Activated T-helper 1 cell treated with anti-CD3 and anti-CD28 coated beads, Interleukin-12 subunit alpha, Interleukin-12 subunit beta, Interleukin-2, Interleukin-4 antibody, amounts not matched to agents 30 ng/mL and 10 ng/mL and 1 ng/mL, durations not matched to agents 14 hours and 24 hours and 36 hours (primary cell): ENCODE results near the gene CCL20. TPM values are rescaled to one million over a fixed set of nuclear protein-coding genes. Genes with fewer than 3 reads are reported as not detected.

ENCODE experiments used
- DNase-seq: peaks from one replicate; pipeline ENCODE4 v3.0.0; 2021; ENCODE audit warnings: low spot score
- H3K27ac Mint-ChIP-seq: one replicate; pipeline ENCODE4 v1.8.0; 2021; ENCODE audit warnings: mild to moderate bottlenecking, mixed read lengths
- H3K27me3 Mint-ChIP-seq: one replicate; pipeline ENCODE4 v1.8.0; 2022; ENCODE audit warnings: mild to moderate bottlenecking, moderate library complexity, mixed read lengths; ENCODE audit not compliant: insufficient read depth
- H3K36me3 Mint-ChIP-seq: one replicate; pipeline ENCODE4 v1.8.0; 2021; ENCODE audit warnings: low read depth, mixed read lengths
- H3K4me1 Mint-ChIP-seq: one replicate; pipeline ENCODE4 v1.8.0; 2021; ENCODE audit warnings: low read depth, mixed read lengths
- H3K4me3 Mint-ChIP-seq: one replicate; pipeline ENCODE4 v1.8.0; 2021; ENCODE audit warnings: mild to moderate bottlenecking, moderate library complexity, mixed read lengths
- H3K9me3 Mint-ChIP-seq: one replicate; pipeline ENCODE4 v1.8.0; 2021; ENCODE audit warnings: mixed read lengths
- intact Hi-C: fragments of 100-400 bp; cut with micrococcal nuclease; formaldehyde crosslinking; loops from one replicate; pipeline ENCODE4 v1.15.1; 2024
- total RNA-seq: library from RNA; stranded (reverse); gene quantifications from 2 replicates; pipeline ENCODE4 v1.2.3, GENCODE V29; 2022

The CCL20 gene
- total RNA-seq, 1 donor from 2014 or later, result 1.2 TPM

DNA sequence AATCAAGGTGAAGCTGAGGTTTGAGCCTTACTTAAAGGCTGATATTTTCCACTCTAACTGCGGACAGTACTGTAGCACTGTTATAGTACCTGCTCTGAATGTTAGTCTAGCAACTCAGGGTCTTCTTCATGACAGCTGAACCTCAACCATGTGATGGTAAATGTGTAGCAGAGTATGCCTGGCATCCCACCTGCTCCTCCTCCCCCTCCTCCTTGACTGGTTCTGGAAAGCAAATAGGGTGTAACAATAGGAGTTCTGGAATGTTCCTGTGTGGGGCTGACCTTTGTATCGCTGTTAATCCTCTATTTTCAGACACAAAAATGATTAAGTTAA lies 447 bp upstream of the CCL20 start:
- Mint-ChIP-seq H3K4me3 (no peak overlapping the region), H3K36me3 (peaks cover 1% of the 10 kb centered on the region), H3K9me3 (no peaks in the 10 kb centered on the region), H3K4me1 (peaks cover 13% of the 10 kb centered on the region), H3K27me3 (no peaks in the 10 kb centered on the region), H3K27ac (no peak overlapping the region)
- no peak for DNase-seq
- intact Hi-C loops, result no loop called here

- Mint-ChIP-seq H3K4me3 (no peak overlapping the region), H3K36me3 (peaks cover 3% of the 10 kb centered on the region), H3K27me3 (no peaks in the 10 kb centered on the region), H3K9me3 (no peaks in the 10 kb centered on the region), H3K4me1 (peaks cover 21% of the 10 kb centered on the region), H3K27ac (no peak overlapping the region)
- no peak for DNase-seq
- intact Hi-C loops, result loop anchor here (5.0 kb wide), 1 partner anchor 353 kb away; no protein-coding TSS in a partner anchor
These were observed 1.4 kb downstream of the CCL20 start for GRCh38 chr2:227815066-227815465.

GRCh38 chr2:227816507-227817294 lies 3.1 kb downstream of the CCL20 start:
- no peaks in the 10 kb centered on the region for H3K9me3 Mint-ChIP-seq
- H3K4me1 Mint-ChIP-seq, result peaks cover 21% of the 10 kb centered on the region
- DNase-seq, result no peak
- no peaks in the 10 kb centered on the region for H3K27me3 Mint-ChIP-seq
- H3K36me3 Mint-ChIP-seq, result peaks cover 1% of the 10 kb centered on the region
- H3K4me3 Mint-ChIP-seq, result no peak overlapping the region
- intact Hi-C loops, result loop anchor here (5.0 kb wide), 1 partner anchor 354 kb away; no protein-coding TSS in a partner anchor
- no peak overlapping the region for H3K27ac Mint-ChIP-seq

- H3K36me3 Mint-ChIP-seq, result peaks cover 1% of the 10 kb centered on the region
- intact Hi-C loops, result loop anchor here (5.0 kb wide), 1 partner anchor 355 kb away; no protein-coding TSS in a partner anchor
These were observed 3.7 kb downstream of the CCL20 start for GRCh38 chr2:227817336-227817735.

GRCh38 chr2:227817850-227818674 lies 4.4 kb downstream of the CCL20 start:
- peaks cover 1% of the 10 kb centered on the region for H3K36me3 Mint-ChIP-seq
- no peak overlapping the region for H3K4me3 Mint-ChIP-seq
- H3K9me3 Mint-ChIP-seq, result peaks cover 5% of the 10 kb centered on the region
- H3K27ac Mint-ChIP-seq, result peak overlapping the region; percentile 77
- H3K4me1 Mint-ChIP-seq, result peaks cover 21% of the 10 kb centered on the region
- intact Hi-C loops, result loop anchor here (1.0 to 5.0 kb wide), 4 partner anchors 13 to 407 kb away; no protein-coding TSS in a partner anchor
- H3K27me3 Mint-ChIP-seq, result peaks cover 5% of the 10 kb centered on the region
- peak; percentile 21 for DNase-seq

More at GRCh38 chr2:227817336-227817735, 3.7 kb downstream of the CCL20 start:
- Mint-ChIP-seq H3K27ac (peak overlapping the region; percentile 77), H3K4me1 (peaks cover 21% of the 10 kb centered on the region), H3K27me3 (peaks cover under 1% of the 10 kb centered on the region), H3K9me3 (no peaks in the 10 kb centered on the region), H3K4me3 (no peak overlapping the region)
- DNase-seq, result no peak

DNA sequence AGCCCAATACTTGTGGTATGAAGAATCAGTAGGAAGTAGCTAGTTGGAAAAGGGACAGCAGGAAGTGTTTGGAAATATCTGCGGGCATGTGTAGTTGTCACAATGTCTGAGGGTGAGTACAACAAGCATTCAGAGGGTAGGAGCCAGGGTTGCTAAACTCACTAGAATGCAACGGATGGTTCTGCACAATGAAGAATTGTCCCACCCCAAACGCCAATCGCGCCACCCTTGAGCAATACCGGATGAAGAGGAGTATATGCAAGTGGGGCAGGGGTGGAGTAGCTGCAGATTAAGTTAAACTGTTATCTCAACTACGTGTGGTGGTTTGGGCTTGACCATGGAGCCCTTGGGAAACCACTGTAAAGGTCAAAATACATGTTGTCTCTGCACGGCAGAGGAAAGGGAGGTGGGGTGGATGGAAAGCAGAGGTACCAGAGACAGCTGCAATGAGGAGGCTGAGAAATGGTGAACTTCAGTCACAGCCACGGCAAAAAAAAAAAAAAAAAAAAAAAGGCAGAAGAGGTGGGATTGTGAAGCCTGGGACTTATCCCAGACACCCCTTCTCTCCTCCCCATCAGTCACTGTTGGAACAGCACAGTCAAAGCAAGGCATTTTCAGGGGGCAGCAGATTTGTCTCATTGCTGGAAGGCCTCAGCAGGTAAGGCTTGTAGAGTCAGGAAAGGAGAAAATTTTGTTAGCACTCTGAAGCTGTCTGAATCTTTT lies 5.2 kb downstream of the CCL20 start:
- peaks cover 5% of the 10 kb centered on the region for H3K9me3 Mint-ChIP-seq
- H3K4me3 Mint-ChIP-seq, result no peak overlapping the region
- DNase-seq, result no peak
- peaks cover 5% of the 10 kb centered on the region for H3K27me3 Mint-ChIP-seq
- H3K27ac Mint-ChIP-seq, result peak overlapping the region; percentile 77
- peaks cover 19% of the 10 kb centered on the region for H3K4me1 Mint-ChIP-seq
- H3K36me3 Mint-ChIP-seq, result peaks cover 1% of the 10 kb centered on the region
- intact Hi-C loops, result loop anchor here (1.0 to 5.0 kb wide), 4 partner anchors 14 to 408 kb away; no protein-coding TSS in a partner anchor

DNA sequence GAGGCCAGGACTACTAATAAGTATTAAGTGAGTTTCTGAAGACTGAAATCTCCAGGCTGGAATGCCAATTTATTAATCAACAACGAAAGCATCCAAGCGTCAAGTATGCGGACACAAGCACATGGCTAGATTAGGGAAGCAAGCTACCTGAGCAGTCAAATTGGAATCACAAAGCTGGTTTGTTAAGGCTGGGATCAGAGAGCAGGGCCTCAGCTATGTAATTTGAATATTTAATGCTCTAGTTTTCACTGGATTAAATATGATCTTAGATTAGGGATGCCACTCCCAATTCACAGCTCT lies 5.7 kb downstream of the CCL20 start:
- DNase-seq, result no peak
- Mint-ChIP-seq H3K4me1 (peaks cover 16% of the 10 kb centered on the region), H3K36me3 (peaks cover 1% of the 10 kb centered on the region), H3K27ac (no peak overlapping the region), H3K9me3 (peaks cover 5% of the 10 kb centered on the region), H3K27me3 (peaks cover 5% of the 10 kb centered on the region), H3K4me3 (no peak overlapping the region)
- intact Hi-C loops, result loop anchor here (5.0 kb wide), 1 partner anchor 357 kb away; no protein-coding TSS in a partner anchor

DNA sequence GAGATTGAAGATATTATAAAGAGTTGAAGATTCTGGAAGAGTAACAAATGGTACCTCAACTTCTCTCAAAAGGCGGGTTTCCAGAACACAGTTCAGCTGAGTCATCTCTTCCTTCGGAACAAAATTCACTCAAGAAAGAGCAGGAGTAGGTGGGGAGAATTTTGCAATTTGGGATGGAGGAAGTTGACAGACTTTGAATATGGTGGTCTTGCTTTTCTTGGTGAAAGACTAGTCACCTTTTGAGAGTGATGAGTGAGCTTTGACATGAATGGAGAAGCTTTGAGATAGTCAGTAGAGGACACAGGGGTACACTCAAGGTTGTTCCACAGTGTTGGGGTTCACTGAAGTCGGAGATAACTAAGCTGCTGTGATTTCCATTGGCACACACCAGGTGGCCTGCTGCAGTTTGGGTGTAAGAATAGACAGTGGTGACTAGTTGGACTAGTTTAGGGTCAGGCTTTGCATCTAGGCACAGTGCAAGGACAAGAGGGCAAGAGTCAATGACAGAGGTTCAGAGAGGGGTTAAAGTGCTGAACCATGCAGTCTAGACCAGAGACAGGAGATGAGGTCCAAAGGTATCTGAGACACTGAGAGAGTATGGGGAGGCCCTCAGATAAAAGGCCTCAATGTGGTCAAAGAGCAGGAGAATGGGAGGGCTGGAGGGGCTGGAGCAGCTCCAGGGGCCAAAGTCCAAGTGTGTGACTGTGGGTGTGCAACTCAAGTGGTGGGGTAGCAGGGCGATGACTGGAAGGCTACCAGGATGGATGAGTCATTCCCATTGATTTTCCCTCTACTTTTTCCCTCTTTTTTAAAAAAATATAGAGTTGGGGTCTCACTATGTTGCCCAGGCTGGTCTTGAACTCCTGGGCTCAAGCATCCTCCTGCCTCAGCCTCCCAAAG lies 7.7 kb downstream of the CCL20 start:
- H3K4me1 Mint-ChIP-seq, result peaks cover 16% of the 10 kb centered on the region
- H3K27ac Mint-ChIP-seq, result no peak overlapping the region
- H3K27me3 Mint-ChIP-seq, result peaks cover 5% of the 10 kb centered on the region
- DNase-seq, result no peak
- peaks cover 5% of the 10 kb centered on the region for H3K9me3 Mint-ChIP-seq
- intact Hi-C loops, result no loop called here
- peaks cover 1% of the 10 kb centered on the region for H3K36me3 Mint-ChIP-seq
- no peak overlapping the region for H3K4me3 Mint-ChIP-seq

DNA sequence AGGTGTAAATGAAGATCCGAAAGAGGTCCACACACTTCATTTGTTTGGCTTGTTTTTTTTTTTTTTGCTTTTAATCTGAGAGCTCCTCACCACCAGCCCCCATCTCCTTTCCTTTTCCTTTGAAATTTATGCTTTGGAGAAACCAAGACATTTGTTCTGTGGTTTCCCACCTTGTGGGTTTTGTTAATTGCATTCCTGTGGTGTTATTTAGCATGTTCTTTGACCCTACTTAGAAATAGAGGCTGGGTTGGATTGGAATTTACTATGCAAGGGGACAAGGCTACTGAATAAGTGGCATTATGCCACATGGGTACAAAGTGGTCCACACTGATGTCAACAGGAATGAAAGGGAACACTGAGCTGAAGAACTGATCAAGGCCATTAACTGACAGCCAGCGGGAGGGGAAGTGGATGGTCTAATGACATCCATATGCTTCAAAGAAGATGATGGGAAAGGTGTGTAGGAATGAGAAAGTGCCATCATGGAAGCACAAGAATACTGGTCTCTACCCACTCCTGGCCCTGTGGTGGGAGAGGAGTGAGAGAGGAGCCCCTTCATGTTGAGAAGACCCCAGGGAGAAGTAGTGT lies 8.9 kb downstream of the CCL20 start:
- no peak for DNase-seq
- Mint-ChIP-seq H3K9me3 (peaks cover 5% of the 10 kb centered on the region), H3K27me3 (peaks cover 5% of the 10 kb centered on the region), H3K27ac (no peak overlapping the region), H3K4me1 (peaks cover 15% of the 10 kb centered on the region), H3K36me3 (peaks cover 1% of the 10 kb centered on the region), H3K4me3 (no peak overlapping the region)
- intact Hi-C loops, result no loop called here

- Mint-ChIP-seq H3K4me3 (no peak overlapping the region), H3K27me3 (peaks cover 5% of the 10 kb centered on the region), H3K36me3 (no peaks in the 10 kb centered on the region), H3K9me3 (peaks cover 5% of the 10 kb centered on the region), H3K4me1 (peaks cover under 1% of the 10 kb centered on the region), H3K27ac (no peak overlapping the region)
- no peak for DNase-seq
- intact Hi-C loops, result no loop called here
These were observed 10.3 kb downstream of the CCL20 start for GRCh38 chr2:227823922-227824321.

DNA sequence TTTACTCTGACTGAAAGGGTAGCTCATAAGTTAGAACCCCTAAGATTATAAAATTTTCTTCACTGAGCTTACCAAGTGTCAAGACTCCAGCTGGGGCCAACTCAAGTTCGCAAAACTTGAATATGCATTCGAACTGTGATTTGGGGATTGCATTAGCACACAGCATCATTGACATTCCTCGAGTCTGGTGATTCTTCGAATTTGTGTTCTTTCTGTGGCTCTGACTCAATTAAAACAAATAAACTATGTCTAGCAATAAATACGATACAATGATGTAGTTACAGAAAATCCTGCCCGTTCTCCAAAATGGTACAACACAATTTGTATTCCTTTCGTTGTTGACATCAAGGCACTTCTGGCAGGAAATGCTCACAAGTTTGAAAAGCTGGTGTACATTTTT lies 11.1 kb downstream of the CCL20 start:
- H3K4me1 Mint-ChIP-seq, result no peaks in the 10 kb centered on the region
- no peaks in the 10 kb centered on the region for H3K36me3 Mint-ChIP-seq

More for the DNA sequence above, 11.1 kb downstream of the CCL20 start:
- Mint-ChIP-seq H3K9me3 (peaks cover 5% of the 10 kb centered on the region), H3K27ac (no peak overlapping the region), H3K27me3 (peaks cover 5% of the 10 kb centered on the region), H3K4me3 (no peak overlapping the region)
- intact Hi-C loops, result no loop called here
- no peak for DNase-seq
